Activated CD4-positive, CD25-positive, alpha-beta regulatory T cell treated with anti-CD3 and anti-CD28 coated beads, Interleukin-2, amount 50 U/mL, for 72 hours (primary cell): ENCODE results near the gene KCNJ2.
A peak's percentile ranks its signal among the peaks of the same experiment; 100 is the strongest.

Experiments used
- DNase-seq: peaks from one replicate; pipeline ENCODE4 v3.0.0; 2021

Gene KCNJ2

DNA sequence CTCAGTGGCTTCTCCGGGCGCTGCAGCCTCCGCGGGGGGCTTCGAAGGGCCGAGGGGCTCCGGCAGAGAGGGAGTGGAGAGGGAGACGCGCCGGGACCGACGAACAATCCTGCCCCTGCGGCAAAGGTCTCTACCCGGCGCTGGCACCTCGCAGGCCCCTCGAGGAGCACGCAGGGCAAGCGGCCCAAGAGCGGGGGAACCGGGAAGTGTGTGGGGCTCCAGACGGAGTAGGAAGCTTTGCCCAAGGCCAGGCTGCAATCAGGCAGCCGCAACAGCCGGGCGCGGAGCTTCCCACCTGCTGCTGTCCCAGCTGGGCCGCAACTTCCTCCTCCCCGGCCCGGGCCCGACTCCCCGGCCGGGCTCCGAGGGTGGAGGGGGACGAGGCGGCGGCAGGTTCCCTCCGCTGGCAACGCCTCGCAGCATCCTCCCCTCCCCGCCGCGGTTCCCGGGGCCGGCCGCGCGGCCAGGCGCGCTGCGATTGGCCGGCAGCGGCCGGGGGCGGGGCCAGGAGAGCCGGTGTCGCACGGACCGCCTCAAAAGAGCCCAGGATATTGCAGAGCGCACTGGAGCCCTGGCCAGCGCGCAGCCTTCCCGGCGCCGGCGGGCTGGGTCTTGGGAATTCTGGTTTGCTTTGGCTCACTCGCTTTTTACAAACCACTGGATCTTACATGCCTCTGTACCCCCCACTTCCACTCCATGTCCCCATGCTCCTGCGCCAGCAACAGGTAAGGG, at the start of gene KCNJ2:
TSS of gene KCNJ2 (plus strand) at position 556 of the 732 bp plus-strand sequence. CDS start 5,508 bp downstream, outside the sequence.
- peak; percentile 41 for DNase-seq

- DNase-seq = no peak
These were observed 49.8 kb upstream of the KCNJ2 start for GRCh38 chr17:70119545-70119944.

GRCh38 chr17:70119983-70120382, 49.3 kb upstream of the KCNJ2 start:
- DNase-seq = no peak

DNA sequence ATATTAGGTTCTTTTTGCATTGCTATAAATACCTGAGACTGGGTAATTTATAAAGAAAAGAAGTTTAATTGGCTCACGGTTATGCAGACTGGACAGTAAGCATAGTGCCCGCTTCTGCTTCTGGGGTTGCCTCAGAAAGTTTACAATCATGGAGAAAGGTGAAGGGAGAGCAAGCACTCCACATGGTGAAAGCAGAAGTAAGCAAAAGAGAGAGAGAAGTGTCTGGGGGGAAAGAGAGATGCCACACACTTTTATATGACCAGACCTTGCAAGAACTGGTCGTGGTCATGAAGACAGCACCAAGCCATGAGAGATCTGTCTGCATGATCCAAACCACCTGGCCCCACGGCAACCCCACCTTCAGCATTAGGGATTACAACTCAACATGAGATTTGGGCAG, 48.9 kb upstream of the KCNJ2 start:
- no peak for DNase-seq

- no peak for DNase-seq
These were observed 48.2 kb upstream of the KCNJ2 start for GRCh38 chr17:70121126-70121525.

DNA sequence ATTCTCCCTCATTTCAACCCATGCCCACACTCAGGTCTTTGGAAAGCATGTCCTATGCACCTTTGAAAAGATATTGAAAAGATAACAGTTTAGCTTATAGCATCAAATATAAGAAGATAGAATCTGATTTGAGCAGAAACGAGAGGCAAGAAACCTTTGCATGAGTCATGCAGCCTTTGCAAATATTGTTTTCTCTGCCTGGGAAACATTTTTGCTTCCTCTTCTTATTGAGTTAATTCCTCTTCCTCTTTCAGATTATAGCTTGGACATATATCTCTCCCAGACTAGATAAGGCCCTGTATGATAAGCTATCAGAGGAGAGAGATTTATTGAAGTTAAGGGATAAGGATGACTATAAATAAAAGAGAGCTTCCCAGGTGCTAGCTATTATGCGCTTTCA, 46.1 kb upstream of the KCNJ2 start:
- no peak for DNase-seq

DNA sequence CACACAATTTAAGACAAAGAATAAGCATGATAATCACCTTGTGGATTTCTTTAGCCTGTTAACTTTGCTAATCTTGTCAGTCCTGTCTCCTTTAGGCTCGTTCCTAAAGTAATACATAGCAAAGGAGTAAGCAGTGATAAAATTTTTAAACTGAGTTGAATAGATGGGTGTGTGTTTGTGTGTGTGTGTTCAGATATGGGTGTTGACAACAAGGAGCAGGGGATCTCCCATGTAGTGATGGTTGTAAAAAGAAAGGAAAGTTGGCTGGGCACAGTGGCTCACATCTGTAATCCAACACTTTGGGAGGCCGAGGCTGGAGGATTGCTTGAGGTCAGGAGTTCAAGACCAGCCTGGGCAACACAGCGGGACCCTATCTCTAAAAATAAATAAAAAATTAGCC, 44.6 kb upstream of the KCNJ2 start:
- DNase-seq = no peak

DNA sequence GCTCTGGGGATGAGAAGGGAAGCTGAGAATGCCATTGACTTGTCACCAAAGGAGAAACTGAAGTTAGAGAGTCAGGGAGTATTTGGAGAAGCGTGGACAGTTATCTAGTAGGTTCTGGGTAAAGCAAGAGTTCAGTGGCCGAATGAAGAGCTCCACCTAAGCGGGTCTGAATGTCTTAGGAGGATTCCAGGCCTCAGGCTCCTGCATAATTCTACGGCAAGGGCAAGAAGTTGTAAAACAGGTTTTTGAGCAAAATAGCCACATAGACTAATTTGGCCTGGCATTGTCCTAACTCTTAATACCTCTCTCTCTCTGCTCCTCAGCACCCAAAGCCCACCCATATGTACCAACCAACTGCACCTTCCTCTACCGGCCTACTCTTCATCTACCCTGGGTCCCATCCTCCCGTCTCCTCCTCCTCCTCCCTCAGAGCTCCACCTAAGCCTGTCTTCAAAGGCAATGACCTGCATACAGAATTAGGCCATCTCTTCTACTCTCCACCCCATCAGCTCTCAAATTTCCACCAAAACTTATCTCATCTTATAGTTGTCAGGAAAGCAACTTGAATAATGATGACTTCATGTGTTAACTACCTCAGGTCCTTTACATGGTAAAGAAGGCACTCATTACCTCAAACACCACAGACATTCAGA, 42.0 kb upstream of the KCNJ2 start:
- no peak for DNase-seq

- DNase-seq = no peak
These were observed 40.5 kb upstream of the KCNJ2 start for GRCh38 chr17:70128727-70129238.

DNA sequence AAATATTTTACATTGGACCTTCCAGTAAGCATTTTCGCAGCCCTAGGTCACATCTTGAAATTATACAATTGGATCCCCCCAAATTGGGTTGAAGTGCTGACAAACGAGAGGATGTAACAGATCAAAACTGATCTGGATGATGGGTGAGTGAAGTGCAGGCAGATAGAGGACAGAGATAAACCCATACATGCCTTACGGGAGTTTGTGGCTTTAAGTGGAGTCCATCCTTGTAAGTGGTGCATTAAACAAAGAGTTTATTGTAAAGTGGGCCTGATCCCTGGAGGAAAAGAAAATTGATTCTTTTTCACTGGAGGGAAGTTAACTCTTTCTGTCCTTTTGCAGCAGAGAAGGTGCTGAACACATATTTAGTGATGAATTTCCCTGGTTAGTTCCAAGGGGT, 39.0 kb upstream of the KCNJ2 start:
- no peak for DNase-seq

- DNase-seq = no peak
These were observed 36.8 kb upstream of the KCNJ2 start for GRCh38 chr17:70132505-70132904.

GRCh38 chr17:70134042-70134441, 35.3 kb upstream of the KCNJ2 start:
- no peak for DNase-seq

DNA sequence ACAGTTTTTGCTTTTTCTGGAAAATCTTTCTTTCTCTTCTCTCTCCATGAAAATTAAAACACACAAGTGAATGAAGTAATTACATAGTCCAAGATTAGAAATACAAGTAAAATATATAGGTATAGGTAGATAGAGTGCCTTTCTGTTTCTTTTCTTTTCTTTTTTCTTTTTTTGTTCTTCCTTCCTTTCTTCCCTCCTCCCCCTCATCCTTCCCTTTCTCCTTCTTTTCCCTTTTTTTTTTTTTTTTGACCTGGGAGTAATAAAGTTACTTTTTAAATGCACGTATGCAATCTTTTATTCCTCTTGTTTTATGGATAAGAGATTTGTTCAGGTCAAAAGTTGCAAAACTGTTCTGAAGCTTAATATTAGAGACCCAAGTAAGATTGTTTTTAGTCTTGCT, 34.6 kb upstream of the KCNJ2 start:
- no peak for DNase-seq

GRCh38 chr17:70136131-70136530, 33.2 kb upstream of the KCNJ2 start:
- DNase-seq = no peak

DNA sequence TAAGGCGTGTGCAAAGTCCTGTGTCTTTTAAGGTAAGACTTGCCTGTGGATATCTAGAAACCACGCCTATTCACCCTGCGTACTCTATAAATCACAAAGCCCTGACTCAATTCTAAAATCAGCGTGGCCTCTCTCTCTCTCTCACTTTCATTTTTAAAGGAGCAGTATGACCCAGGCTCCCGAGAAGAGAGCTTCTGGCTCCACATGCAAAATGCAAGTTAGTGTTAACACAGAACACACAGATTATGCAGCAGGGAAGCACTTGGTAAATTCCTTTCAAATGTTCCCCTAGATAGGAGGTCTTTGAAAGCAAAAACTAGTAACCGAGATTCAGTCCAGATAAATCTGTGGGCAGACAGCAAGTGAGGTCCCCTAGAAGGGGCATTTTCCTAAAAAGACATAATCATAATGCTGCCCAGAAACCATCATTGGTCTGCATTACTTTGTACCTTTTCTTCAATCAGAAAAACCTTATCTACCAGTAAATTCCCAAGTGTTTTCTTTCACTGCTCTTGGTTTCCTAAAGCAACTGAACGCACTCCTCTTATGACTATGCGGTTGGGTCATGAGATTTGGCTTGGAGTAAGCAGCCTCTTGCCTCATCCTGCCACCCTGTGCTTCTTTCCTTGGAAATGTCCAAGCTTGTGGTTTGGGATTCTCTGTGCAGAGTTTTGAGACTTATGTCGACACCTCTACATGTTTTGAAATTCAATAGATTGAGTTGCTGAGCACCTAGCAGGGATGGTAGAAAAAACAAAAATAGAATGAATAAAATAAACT, 31.7 kb upstream of the KCNJ2 start:
- DNase-seq = no peak

GRCh38 chr17:70138291-70138865, 31.0 kb upstream of the KCNJ2 start:
- no peak for DNase-seq

GRCh38 chr17:70139449-70139993, 29.8 kb upstream of the KCNJ2 start:
- no peak for DNase-seq

DNA sequence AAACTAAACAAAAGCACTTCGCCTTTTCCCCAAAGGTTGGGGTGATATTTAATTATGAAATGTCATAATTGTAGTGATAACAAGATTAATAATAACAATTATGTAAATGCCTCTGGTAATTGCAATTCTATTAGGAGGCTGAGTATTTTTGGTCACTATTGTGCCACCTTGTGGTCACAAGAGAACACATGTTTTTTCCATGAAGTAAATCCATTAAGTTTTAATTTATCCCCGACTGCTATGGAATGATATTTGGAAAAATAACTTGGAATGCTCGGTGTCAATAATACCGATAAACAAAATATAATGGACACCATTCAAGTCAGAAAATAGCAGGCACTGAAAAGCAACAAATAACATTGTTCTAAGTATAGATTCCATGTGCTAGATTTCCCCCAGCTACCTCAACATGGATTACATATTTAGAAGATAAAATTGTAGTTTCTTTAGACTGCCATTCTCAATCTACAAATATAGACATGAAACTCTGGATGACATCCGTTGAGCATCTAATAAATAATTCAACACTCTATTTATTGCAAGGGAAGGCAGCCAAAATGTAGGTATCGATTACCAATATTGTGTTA, 25.0 kb upstream of the KCNJ2 start:
- DNase-seq = no peak

GRCh38 chr17:70153210-70153609, 16.1 kb upstream of the KCNJ2 start:
- DNase-seq = no peak

DNA sequence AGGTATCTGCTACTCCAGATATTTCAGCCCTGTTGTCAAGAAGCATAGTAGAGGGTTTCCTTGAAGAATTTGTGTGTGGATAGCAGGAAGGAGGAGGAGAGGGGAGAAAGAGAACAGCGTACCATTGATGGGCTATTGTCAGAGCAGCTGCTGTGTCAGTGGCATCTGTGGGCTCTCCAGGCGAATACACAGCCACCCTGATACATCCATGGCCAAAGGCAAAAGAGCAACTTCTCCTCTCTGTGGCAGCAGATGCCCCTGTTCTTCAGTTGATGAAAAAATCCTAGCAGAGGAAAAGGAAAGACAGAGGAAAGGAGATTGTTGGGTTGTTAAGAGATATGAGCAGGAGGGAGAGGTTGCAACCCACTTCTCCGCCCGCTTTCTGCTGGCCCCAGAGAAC, 12.2 kb upstream of the KCNJ2 start:
- no peak for DNase-seq

- no peak for DNase-seq
These were observed 11.2 kb upstream of the KCNJ2 start for GRCh38 chr17:70158180-70158579.

GRCh38 chr17:70158591-70158990, 10.7 kb upstream of the KCNJ2 start:
- DNase-seq = no peak

DNA sequence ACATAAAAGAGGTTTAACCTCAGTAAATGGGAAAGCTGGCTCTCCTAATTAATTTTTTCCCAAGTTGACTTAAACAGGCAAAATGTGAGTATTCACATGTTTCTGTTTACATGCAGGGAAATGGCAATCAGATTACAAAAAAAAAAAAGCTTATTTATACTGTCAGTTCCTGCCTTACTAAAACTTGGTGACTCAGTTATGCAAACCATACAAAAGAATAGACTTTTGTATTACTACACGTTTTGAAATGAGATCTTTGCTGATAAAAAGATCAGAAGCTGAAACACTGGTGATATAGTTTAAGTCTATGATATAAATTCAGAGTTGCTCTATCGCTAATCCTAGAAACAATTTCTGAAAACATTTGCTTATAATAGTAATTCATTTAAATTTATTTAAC, 9.4 kb upstream of the KCNJ2 start:
- DNase-seq = no peak
